IMR-90 (cell line): ENCODE data around the gene FOXP4. TPM values are rescaled to one million over a fixed set of nuclear protein-coding genes. Genes with fewer than 3 reads are reported as not detected.

Source experiments
- ATAC-seq: fragments of 200-7000 bp; cut with Tn5 transposase; 2 replicates; pipeline ENCODE4 v1.9.1; 2020; ENCODE audit warnings: low read depth, mild to moderate bottlenecking, moderate library complexity
- BruUV-seq: library from RNA; stranded (reverse); fragments of 400-500 nt; replicated peaks from 2 replicates; lab custom pipeline; 2021; lab: Mats Ljungman, UMichigan
- CTCF ChIA-PET: fragments of 300-600 bp; formaldehyde crosslinking; extraction: SDS; loops from one replicate; lab custom pipeline; 2021; ENCODE audit warnings: antibody characterized with exemption; lab: Yijun Ruan, JAX
- POLR2A ChIA-PET: fragments of 300-600 bp; sonication (Branson Sonifier 250); formaldehyde crosslinking; loops from one replicate; lab custom pipeline; 2022; ENCODE audit warnings: antibody characterized with exemption; ENCODE audit not compliant: unreplicated experiment; lab: Charles Lee
- DNase-seq: peaks from one replicate; pipeline ENCODE4 v3.0.0; 2013
- H2AFZ ChIP-seq: replicated peaks from 2 replicates; pipeline ENCODE3; 2013; ENCODE audit warnings: low read length, mild to moderate bottlenecking; ENCODE audit not compliant: poor library complexity
- H2AK5ac ChIP-seq: 2 replicates; pipeline ENCODE4 v1.6.1; 2013; ENCODE audit warnings: low read depth, low read length, inconsistent platforms
- H2AK9ac ChIP-seq: replicated peaks from 2 replicates; pipeline ENCODE3; 2013; ENCODE audit warnings: mild to moderate bottlenecking, low read depth, low read length, moderate library complexity; ENCODE audit not compliant: poor library complexity
- H2BK120ac ChIP-seq: 2 replicates; pipeline ENCODE4 v1.6.1; 2013; ENCODE audit warnings: low read depth, low read length, inconsistent platforms
- H2BK15ac ChIP-seq: 3 replicates; pipeline ENCODE4 v1.6.1; 2013; ENCODE audit warnings: low read depth, low read length, inconsistent platforms
- H2BK20ac ChIP-seq: 2 replicates; pipeline ENCODE4 v1.6.1; 2013; ENCODE audit warnings: low read depth, mild to moderate bottlenecking, inconsistent platforms, low read length, moderate library complexity
- H2BK5ac ChIP-seq: 2 replicates; pipeline ENCODE4 v1.6.1; 2013; ENCODE audit warnings: mild to moderate bottlenecking, low read depth, low read length, inconsistent platforms; ENCODE audit not compliant: poor library complexity, severe bottlenecking
- H3K14ac ChIP-seq: replicated peaks from 2 replicates; pipeline ENCODE4 v1.6.1; 2013; ENCODE audit warnings: low read depth, low read length, inconsistent platforms
- H3K18ac ChIP-seq: 2 replicates; pipeline ENCODE4 v1.6.1; 2013; ENCODE audit warnings: low read depth, low read length, control low read depth
- H3K23ac ChIP-seq: 2 replicates; pipeline ENCODE4 v1.6.1; 2013; ENCODE audit warnings: low read depth, low read length, inconsistent platforms
- H3K27ac ChIP-seq: 2 replicates; pipeline ENCODE4 v1.5.1; 2013; ENCODE audit warnings: mild to moderate bottlenecking, control low read depth, low read length; ENCODE audit not compliant: insufficient read depth
- H3K27me3 ChIP-seq: 2 replicates; pipeline ENCODE4 v1.6.1; 2013; ENCODE audit warnings: low read length; ENCODE audit not compliant: control insufficient read depth, insufficient read depth
- H3K36me3 ChIP-seq: 2 replicates; pipeline ENCODE4 v1.6.1; 2013; ENCODE audit warnings: low read length, mixed read lengths; ENCODE audit not compliant: control insufficient read depth, insufficient read depth
- H3K4ac ChIP-seq: 2 replicates; pipeline ENCODE4 v1.6.1; 2013; ENCODE audit warnings: low read depth, low read length, inconsistent platforms
- H3K4me1 ChIP-seq: 2 replicates; pipeline ENCODE4 v1.6.1; 2013; ENCODE audit warnings: low read length, mixed read lengths; ENCODE audit not compliant: control insufficient read depth, insufficient read depth
- H3K4me2 ChIP-seq: 2 replicates; pipeline ENCODE4 v1.6.1; 2013; ENCODE audit warnings: low read depth, mild to moderate bottlenecking, control low read depth, low read length, moderate library complexity
- H3K4me3 ChIP-seq: 2 replicates; pipeline ENCODE4 v1.5.1; 2013; ENCODE audit warnings: low read depth, mild to moderate bottlenecking, control low read depth, low read length, moderate library complexity; ENCODE audit not compliant: insufficient read depth
- H3K56ac ChIP-seq: 2 replicates; pipeline ENCODE4 v1.6.1; 2013; ENCODE audit warnings: low read length, inconsistent platforms; ENCODE audit not compliant: insufficient read depth; ENCODE audit errors: extremely low read depth
- H3K79me1 ChIP-seq, 2 experiments: 2 replicates each; pipeline ENCODE4 v1.6.1; 2013; ENCODE audit warnings: low read length in 2 of 2, inconsistent platforms in 1 of 2, low read depth in 1 of 2
- H3K9ac ChIP-seq: 2 replicates; pipeline ENCODE4 v1.6.1; 2013; ENCODE audit warnings: low read depth, low read length, control low read depth
- H3K9me1 ChIP-seq: 2 replicates; pipeline ENCODE4 v1.6.1; 2013; ENCODE audit warnings: low read length, inconsistent platforms; ENCODE audit not compliant: insufficient read depth
- H3K9me3 ChIP-seq: 2 replicates; pipeline ENCODE4 v1.6.1; 2013; ENCODE audit warnings: low read length; ENCODE audit not compliant: control insufficient read depth, insufficient read depth
- H4K20me1 ChIP-seq: 2 replicates; pipeline ENCODE4 v1.6.1; 2013; ENCODE audit warnings: low read length, inconsistent platforms; ENCODE audit not compliant: insufficient read depth
- H4K5ac ChIP-seq: 2 replicates; pipeline ENCODE4 v1.6.1; 2013; ENCODE audit warnings: mild to moderate bottlenecking, low read depth, low read length, control low read depth
- H4K8ac ChIP-seq, 2 experiments: 2 replicates each; pipeline ENCODE4 v1.6.1; 2013; ENCODE audit warnings: low read depth in 2 of 2, low read length in 2 of 2, control low read depth in 1 of 2, inconsistent platforms in 1 of 2
- H4K91ac ChIP-seq: 2 replicates; pipeline ENCODE4 v1.6.1; 2013; ENCODE audit warnings: low read depth, low read length, inconsistent platforms; ENCODE audit not compliant: insufficient read depth
- CEBPB ChIP-seq: IDR thresholded peaks from 2 replicates; pipeline ENCODE4 v1.6.1; 2012; ENCODE audit warnings: low read depth, low read length, improper control_type of control experiment
- CHD1 ChIP-seq: IDR thresholded peaks from 2 replicates; pipeline ENCODE4 v1.6.1; 2012; ENCODE audit warnings: low read depth, low read length, improper control_type of control experiment
- MAFK ChIP-seq: IDR thresholded peaks from 2 replicates; pipeline ENCODE4 v1.6.1; 2012; ENCODE audit warnings: low read depth, low read length, improper control_type of control experiment
- MXI1 ChIP-seq: IDR thresholded peaks from 2 replicates; pipeline ENCODE4 v1.6.1; 2012; ENCODE audit warnings: low read depth, mild to moderate bottlenecking, low read length, moderate library complexity, borderline replicate concordance
- NFE2L2 ChIP-seq: fragments of 150-350 bp; IDR thresholded peaks from 2 replicates; pipeline ENCODE4 v1.6.1; 2016; ENCODE audit warnings: low read depth, mild to moderate bottlenecking, low read length
- POLR2A ChIP-seq: IDR thresholded peaks from 2 replicates; pipeline ENCODE4 v1.6.1; 2012; ENCODE audit warnings: mild to moderate bottlenecking, low read depth, low read length
- RCOR1 ChIP-seq: IDR thresholded peaks from 2 replicates; pipeline ENCODE4 v1.6.1; 2012; ENCODE audit warnings: mild to moderate bottlenecking, low read length, improper control_type of control experiment; ENCODE audit not compliant: insufficient replicate concordance
- WGBS, 2 experiments: methylation state at CpG; one replicate each; pipeline versions ENCODE4 v1.1.5 to v1.1.7; 2013; ENCODE audit warnings: missing lambda C conversion rate in 2 of 2; ENCODE audit not compliant: insufficient read length in 1 of 2; ENCODE audit errors: extremely low coverage in 2 of 2; 5-methylcytosine and 5-hydroxymethylcytosine counted together
- dilution Hi-C: fragments of 300-500 bp; cut with HindIII; formaldehyde crosslinking; loops from one replicate; pipeline ENCODE4 v1.14.3; 2018; ENCODE audit warnings: low sequenced_read_pairs; ENCODE audit not compliant: unreplicated experiment
- in situ Hi-C: fragments of 300-500 bp; cut with MboI; formaldehyde crosslinking; loops from 3 replicates; pipeline ENCODE4 v1.14.3; 2019; ENCODE audit warnings: low sequenced_read_pairs, inconsistent platforms, mixed read lengths
- intact Hi-C: fragments of 100-400 bp; cut with micrococcal nuclease; formaldehyde crosslinking; loops from 2 replicates; pipeline ENCODE4 v1.10.0; 2022
- polyA plus RNA-seq, 3 experiments: library from polyadenylated mRNA; depleted of rRNA; stranded (reverse); fragments of >200 nt; gene quantifications; 2 replicates each; pipeline ENCODE4 v1.2.3, GENCODE V29; 2012; ENCODE audit warnings: low replicate concordance in 1 of 3
- total RNA-seq: library from RNA; depleted of rRNA; stranded (reverse); fragments of >200 nt; gene quantifications from 2 replicates; pipeline ENCODE4 v1.2.3, GENCODE V29; 2012

FOXP4 gene
- total and polyA plus RNA-seq, 2 of the 4 experiments (the other 2 are of a cell fraction), result 0.72 to 9.5 TPM

GRCh38 chr6:41578217-41579087, 32.3 kb downstream of the FOXP4 start (continued):
- TF ChIP-seq POLR2A (no peak), MAFK (no peak), MXI1 (no peak)

- 0 out of 3 replicates have a peak overlapping the region, but pooled peaks have one; percentile 39 for H2BK15ac ChIP-seq
- dilution Hi-C loops, result no loop called here
- H4K5ac ChIP-seq, result peak overlapping the region; percentile 56
- in situ Hi-C loops, result no loop called here
- no peaks in the 10 kb centered on the region for H3K27me3 ChIP-seq
- intact Hi-C loops, result no loop called here
- ATAC-seq (peak; percentile 28), DNase-seq (peak; percentile 33)
- no peaks in the 10 kb centered on the region for H3K36me3 ChIP-seq
- H3K4ac ChIP-seq, result peak overlapping the region; percentile 85
- H2AFZ ChIP-seq, result peak overlapping the region; percentile 5
- peaks cover 16% of the 10 kb centered on the region for H4K20me1 ChIP-seq
- BruUV-seq, result no TSS peak
- peaks cover 32% of the 10 kb centered on the region for H3K4me1 ChIP-seq
- H2BK5ac ChIP-seq, result peak overlapping the region; percentile 64
- H4K91ac ChIP-seq, result peak overlapping the region; percentile 56
- H2BK120ac ChIP-seq, result peak overlapping the region; percentile 72
- H3K9ac ChIP-seq, result no peak overlapping the region
- peak overlapping the region; percentile 87 for H3K27ac ChIP-seq
- peaks cover 32% of the 10 kb centered on the region for H3K9me1 ChIP-seq
- peak overlapping the region; percentile 53; the same call in 1 of the 2 replicates for H2AK5ac ChIP-seq
- H3K18ac ChIP-seq, result peak overlapping the region; percentile 54
- H3K4me3 ChIP-seq, result no peak overlapping the region
- peak overlapping the region; percentile 26 to 71; a peak in 2 of 4 replicates for H4K8ac ChIP-seq
- H3K23ac ChIP-seq, result peak overlapping the region; percentile 38; the same call in 1 of the 2 replicates
- ChIA-PET POLR2A (no interaction called here), CTCF (no interaction called here)
- no peaks in the 10 kb centered on the region for H3K9me3 ChIP-seq
- peak overlapping the region; percentile 43; the same call in 1 of the 2 replicates for H3K4me2 ChIP-seq
- peaks cover 12 to 51% of the 10 kb centered on the region in 2 experiments; a peak in 3 of 4 replicates for H3K79me1 ChIP-seq
- peak overlapping the region; percentile 54; the same call in 1 of the 2 replicates for H3K56ac ChIP-seq
- H3K14ac ChIP-seq, result peak overlapping the region; percentile 12
- peak overlapping the region; percentile 76 for H2BK20ac ChIP-seq
- WGBS, 2 experiments, result no CpG with 5 or more reads among the region's 3 CpGs
- TF ChIP-seq NFE2L2, result no peak
- no peak for TF ChIP-seq CEBPB
- no peak for TF ChIP-seq MAFK
- TF ChIP-seq RCOR1, result no peak
- no peak for TF ChIP-seq CHD1
- H2AK9ac ChIP-seq, result peak overlapping the region; percentile 22
Observed at GRCh38 chr6:41579088-41579610, 33.0 kb downstream of the FOXP4 start.
